HG02798 (cell line): ENCODE results near the gene NOL9.

Experiments used
- ATAC-seq: cut with Tn5 transposase; IDR thresholded peaks from one replicate; pipeline ENCODE4 v1.9.1; 2021; ENCODE audit warnings: mild to moderate bottlenecking; ENCODE audit not compliant: unreplicated experiment, poor library complexity

The NOL9 gene

DNA sequence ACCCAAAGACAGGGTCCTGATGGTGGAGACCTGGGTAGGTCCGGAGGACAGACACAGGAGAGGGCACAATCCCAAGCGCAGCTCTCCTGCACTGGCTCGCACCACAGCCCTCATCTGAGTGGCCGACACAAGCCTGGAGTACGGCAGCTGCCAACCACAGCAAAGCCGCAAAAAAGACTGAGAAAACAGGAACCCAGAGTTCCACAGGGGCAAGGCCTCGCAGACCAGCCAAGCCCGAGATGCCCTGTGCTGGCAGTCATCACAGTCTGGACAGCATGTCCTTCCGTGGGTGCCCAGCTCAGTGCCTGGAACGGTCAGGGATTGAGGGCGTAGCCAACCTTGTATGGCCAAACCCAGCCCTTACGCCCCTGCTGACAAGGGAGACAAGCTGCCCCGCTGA, 36.9 kb upstream of the NOL9 start:
- no peak for ATAC-seq

DNA sequence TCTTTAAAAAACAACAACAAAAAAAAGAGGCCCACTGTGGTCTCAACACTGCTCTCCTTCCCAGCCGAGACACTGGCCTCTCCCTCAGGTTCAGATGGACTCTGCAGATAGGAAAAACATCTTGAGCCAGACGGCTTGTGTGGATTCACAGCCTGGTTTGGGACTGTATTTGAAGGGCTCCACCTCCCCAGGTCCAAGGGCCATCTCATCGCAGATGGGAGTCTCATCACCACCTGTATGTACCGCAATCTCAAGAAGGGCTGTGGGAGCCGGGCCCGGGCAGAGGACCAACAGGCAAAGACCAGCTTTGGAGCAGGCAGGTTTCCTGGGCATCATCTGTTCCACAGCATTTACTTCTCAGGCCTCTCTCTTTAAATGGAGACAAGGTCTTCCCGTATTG, 35.7 kb upstream of the NOL9 start:
- ATAC-seq, result no peak

GRCh38 chr1:6588893-6589520, 34.7 kb upstream of the NOL9 start:
- no peak for ATAC-seq

DNA sequence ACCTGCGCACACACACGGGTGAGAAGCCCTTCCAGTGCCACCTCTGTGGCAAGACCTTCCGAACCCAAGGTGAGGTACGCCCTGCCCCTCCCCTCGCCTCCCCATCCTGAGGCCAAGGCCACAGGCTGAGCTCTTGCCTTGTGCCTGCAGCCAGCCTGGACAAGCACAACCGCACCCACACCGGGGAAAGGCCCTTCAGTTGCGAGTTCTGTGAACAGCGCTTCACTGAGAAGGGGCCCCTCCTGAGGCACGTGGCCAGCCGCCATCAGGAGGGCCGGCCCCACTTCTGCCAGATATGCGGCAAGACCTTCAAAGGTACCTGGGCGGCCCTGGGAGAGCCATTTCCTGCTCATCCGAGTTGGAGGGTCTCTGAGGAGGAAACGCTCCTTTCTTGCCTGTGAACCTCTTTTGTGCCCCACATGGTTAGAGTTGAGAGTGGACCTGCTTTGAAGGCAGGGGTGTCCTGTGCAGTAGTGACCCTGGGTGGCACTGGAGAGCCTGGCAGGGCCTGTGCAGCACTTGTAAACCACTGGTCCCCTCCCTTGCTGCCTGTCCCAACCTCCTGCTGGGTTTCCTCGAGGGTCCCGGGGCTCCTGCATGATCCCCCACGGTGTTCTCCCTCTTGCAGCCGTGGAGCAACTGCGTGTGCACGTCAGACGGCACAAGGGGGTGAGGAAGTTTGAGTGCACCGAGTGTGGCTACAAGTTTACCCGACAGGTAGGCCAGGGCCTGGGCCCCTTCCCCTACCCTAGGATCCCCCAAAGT, 34.0 kb upstream of the NOL9 start:
- no peak for ATAC-seq

GRCh38 chr1:6587261-6588005, 33.1 kb upstream of the NOL9 start:
- no peak for ATAC-seq

DNA sequence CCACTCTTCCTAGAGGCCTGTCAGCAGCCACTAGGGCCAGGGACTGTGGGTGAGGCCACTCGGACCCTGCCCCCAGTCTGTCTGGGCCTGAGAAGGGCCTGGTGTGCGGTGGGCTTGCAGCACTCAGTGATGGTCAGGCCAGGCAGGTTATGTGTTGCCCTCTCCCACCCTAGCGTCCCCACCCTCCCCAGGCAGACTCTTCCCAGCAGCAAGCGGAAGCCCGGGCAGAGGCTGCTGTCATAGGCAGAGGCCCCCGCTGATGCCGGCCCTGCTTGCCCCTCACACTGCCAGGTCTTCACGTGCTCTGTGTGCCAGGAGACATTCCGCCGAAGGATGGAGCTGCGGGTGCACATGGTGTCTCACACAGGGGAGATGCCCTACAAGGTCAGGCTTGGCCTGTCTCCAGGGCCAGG, 32.1 kb upstream of the NOL9 start:
- no peak for ATAC-seq

DNA sequence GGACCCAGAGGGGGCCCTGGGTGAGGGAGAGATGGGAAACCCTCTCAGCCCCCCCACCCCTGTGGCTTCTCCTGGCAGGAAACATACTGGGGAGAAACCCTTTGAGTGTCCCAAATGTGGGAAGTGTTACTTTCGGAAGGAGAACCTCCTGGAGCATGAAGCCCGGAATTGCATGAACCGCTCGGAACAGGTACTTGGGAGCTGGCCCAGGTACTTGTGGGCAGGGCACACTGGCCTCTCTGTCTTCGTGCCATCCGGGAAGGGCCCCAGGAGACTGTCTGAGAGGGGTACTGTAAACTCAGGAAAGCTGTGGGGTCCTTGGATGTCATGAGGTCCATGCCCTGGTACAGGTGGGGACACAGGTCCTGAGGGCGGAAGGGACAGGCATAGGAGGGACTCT, 31.5 kb upstream of the NOL9 start:
- no peak for ATAC-seq

GRCh38 chr1:6585081-6585722, 30.9 kb upstream of the NOL9 start:
- no peak for ATAC-seq

DNA sequence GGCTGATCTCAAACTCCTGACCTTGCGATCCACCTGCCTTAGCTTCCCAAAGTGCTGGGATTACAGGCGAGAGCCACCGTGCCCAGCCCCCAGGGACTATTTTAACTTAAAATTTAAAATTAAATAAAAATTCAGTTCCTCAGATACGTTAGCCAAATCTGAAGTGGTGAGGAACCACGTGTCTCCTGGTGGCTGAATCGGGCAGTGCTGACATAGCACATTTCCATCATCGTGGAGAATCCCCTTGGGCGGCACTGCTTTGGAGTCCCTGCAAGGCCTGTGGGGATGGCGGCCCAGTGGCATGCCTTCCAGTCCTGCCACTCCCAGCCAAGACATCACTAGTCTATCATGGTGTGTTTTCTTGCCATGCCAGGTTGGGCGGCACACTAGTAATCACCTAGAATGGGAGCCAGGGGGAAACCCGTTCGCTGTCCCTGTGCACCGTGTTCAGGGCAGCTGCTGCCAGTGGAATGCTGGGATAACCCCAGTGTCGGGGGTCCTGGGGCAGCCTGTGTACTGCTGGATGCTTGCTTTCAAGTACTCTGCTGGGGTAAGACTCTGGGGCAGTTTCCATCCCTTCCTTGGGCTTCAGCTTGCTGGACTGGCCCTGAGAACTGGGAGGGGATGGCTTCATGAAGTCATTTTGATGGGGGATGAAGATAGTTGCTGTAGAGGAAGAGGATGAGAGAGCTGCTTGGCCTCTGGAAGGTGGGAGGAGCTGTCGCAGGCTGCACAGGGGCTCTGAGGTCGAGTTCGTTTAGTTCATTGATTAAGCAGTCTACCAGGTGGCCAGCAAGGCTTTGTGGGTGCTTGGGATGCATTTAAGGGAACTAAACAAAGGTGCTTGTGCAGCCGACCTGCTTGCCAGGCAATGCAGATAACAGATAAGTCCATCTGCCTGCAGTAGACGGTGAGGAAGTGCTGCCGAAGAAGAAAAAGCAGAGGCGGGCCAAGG, 30.1 kb upstream of the NOL9 start:
- ATAC-seq, result no peak

- ATAC-seq, result no peak
Measured at GRCh38 chr1:6582370-6582769, 28.1 kb upstream of the NOL9 start.

DNA sequence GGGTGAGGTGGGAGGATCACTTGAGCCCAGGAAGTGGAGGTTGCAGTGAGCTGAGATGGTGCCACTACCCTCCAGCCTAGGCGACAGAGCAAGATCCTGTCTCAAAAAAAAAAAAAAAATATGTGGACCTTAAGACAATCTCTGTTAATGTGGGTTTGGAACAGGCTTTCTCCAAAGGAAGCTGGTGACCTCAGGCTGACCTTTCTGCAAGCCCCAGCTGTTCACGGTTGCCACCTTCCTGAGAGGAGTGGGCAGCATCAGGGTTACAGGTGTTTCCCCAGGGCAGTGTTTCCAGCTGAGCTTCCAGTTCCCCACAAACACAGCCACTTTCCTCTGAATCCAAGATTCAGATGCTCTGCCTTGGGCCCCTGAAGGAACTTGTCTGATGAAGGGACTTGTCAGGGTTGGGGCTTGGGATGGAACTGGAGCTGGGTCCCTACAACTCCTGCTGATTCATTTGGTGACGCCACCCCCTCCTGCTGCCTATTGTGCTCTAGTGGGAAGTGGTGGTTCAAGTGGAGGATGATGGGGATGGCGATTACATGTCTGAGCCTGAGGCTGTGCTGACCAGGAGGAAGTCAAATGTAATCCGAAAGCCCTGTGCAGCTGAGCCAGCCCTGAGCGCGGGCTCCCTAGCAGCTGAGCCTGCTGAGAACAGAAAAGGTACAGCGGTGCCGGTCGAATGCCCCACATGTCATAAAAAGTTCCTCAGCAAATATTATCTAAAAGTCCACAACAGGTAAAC, 27.4 kb upstream of the NOL9 start:
- ATAC-seq, result no peak

GRCh38 chr1:6580593-6581409, 26.5 kb upstream of the NOL9 start:
- no peak for ATAC-seq

DNA sequence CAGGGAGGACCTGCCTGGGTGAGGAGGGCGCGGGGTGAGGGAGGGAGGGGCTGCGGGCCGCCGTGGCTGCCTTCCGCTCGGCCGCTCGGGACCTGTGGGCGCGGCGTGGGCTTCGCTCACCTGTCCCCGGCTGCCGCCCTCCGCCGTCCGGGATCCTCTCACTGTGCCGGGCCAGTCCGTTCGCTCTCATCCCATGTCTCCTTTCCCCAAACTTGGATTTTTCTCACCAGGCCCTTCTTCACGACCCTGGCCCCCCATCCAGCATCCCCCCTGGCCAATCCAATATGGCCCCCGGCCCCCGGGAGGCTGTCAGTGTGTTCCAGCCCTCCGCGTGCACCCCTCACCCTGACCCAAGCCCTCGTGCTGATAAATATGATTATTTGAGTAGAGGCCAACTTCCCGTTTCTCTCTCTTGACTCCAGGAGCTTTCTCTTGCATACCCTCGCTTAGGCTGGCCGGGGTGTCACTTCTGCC, 25.8 kb upstream of the NOL9 start:
- no peak for ATAC-seq

DNA sequence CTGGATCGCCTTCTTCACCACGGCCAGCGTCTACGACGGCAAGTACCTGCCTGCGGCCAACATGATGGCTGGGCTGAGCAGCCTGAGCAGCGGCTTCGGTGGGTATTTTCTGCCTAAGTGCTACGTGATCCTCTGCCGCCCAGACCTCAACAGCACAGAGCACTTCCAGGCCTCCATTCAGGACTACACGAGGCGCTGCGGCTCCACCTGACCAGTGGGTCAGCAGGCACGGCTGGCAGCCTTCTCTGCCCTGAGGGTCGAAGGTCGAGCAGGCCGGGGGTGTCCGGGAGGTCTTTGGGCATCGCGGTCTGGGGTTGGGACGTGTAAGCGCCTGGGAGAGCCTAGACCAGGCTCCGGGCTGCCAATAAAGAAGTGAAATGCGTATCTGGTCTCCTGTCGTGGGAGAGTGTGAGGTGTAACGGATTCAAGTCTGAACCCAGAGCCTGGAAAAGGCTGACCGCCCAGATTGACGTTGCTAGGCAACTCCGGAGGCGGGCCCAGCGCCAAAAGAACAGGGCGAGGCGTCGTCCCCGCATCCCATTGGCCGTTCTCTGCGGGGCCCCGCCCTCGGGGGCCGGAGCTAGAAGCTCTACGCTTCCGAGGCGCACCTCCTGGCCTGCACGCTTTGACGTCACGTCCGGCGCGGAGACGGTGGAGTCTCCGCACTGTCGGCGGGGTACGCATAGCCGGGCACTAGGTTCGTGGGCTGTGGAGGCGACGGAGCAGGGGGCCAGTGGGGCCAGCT, 25.2 kb upstream of the NOL9 start, which contains the start of gene ZBTB48:
TSS of gene ZBTB48 (plus strand) at position 621 of the 745 bp plus-strand sequence. CDS start 616 bp downstream, outside the sequence.
- ATAC-seq, result peak; percentile 94

GRCh38 chr1:6578624-6579373, 24.5 kb upstream of the NOL9 start:
- no peak for ATAC-seq

GRCh38 chr1:6577831-6578525, 23.7 kb upstream of the NOL9 start:
- no peak for ATAC-seq
